ENCODE measurements around the gene SPATA31D1.

Gene SPATA31D1

GRCh38 chr9:82024908-82025307, 36.3 kb downstream of the SPATA31D1 start:
- DNase-seq, result no peak

GRCh38 chr9:82031538-82032280, 43.1 kb downstream of the SPATA31D1 start:
- no peak for DNase-seq

DNA sequence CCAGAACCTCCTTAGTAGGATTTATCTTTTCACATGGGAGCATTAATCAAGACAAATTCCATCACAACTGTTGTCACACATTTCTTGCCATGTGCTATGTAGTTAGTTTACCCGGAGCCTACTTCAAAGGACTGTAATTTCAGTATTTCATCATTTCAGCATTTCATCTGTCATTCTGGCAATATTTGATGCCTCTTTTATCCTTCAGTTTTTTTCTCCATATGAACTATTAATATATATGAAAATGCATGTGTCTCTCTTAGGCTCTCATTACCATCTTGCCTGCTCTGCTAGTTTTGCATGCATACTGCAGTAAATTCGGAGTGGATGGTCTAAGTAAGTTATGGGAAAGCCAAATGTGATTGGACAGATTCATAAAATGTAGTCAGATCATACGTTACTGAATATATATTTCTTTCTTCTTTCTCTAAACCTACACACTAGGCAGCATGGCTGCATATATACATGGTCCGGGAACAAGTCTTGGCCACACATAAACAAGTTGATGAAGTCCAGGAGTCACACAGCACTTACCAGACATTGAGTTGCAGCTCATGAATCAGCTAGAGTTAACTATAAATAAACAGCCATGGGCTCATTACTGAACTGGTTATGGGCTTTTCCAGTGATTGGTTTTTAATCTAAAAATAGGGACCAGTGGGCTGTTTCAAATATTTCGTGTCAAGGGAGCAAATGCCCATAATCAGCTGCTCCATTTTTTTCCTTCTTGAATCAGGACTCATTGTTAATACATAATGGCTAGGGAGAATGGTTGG, 46.6 kb downstream of the SPATA31D1 start:
- no peak for DNase-seq

- no peak for DNase-seq
Observed at GRCh38 chr9:82036086-82036485, 47.5 kb downstream of the SPATA31D1 start.

DNA sequence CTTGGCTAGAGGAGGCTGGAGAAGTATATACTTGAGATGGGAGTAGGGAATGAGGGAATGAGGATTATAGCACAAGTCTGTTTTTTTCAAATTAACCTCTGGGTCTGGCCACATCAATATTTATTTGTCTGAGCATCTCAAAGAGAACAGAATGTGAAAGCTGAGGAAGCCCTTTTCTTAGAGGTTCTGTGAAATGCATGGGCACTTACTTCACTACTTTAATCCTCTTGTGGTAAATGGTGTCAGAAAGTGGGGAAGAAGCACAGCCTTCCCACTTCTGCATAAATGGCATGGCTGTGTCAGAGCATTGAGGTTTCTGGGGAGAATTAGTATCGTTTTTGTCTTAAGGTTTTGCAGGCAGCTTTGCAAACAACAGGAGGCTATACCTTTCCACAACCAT, 48.6 kb downstream of the SPATA31D1 start:
- DNase-seq, result no peak

DNA sequence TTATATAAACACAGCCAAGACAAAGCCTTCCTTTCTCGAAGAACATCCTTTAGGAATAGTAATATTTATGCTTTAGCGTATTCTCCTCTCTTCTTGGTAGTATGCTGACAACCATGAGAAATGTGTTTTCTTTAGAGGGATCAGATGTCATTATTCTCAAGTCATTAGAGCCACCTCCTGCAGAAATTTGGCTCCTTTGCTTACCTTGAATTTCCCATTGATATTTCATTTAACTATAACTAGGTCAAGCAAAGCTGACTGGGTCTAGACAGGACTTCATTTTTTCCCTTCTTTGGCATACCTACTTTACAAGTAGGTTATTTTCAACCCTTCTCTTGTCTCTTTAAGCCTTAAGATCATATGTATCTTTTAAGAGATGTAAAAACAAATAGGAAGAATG, 50.3 kb downstream of the SPATA31D1 start:
- DNase-seq, result no peak
